ENCODE measurements around the gene DGKQ. TPM values are rescaled to one million over a fixed set of nuclear protein-coding genes. Genes with fewer than 3 reads are reported as not detected.

Gene DGKQ
- 12.5 and 17.7 TPM in 2 replicates for total RNA-seq

GRCh38 chr4:973431-974397 is at the start of gene DGKQ:
DGKQ (minus strand) TSS chr4:973569; CDS start chr4:973482, 87 bp downstream.

GRCh38 chr4:1011022-1011665 is 37.8 kb upstream of the DGKQ start, which contains the start of gene FGFRL1:
FGFRL1 (plus strand) TSS chr4:1011626; CDS start chr4:1012486, 860 bp downstream.

GRCh38 chr4:993111-994029 is 20.0 kb upstream of the DGKQ start, which contains the start of gene SLC26A1:
SLC26A1 (minus strand) TSS chr4:993404; CDS start chr4:991703, 1,701 bp downstream.

GRCh38 chr4:986879-987623 is 13.7 kb upstream of the DGKQ start, which contains the start of gene IDUA:
IDUA (plus strand) TSS chr4:987044; CDS start chr4:987085, 41 bp downstream.

GRCh38 chr4:931960-932712 is 41.2 kb downstream of the DGKQ start, which contains the start of the genes GAK and TMEM175:
GAK (minus strand) TSS chr4:932316; CDS start chr4:932187, 129 bp downstream.
TMEM175 (plus strand) TSS chr4:932460; CDS start chr4:947740, 15,280 bp downstream.

Other genes starting within 250 kb of the DGKQ start
- not detected in 2 replicates for gene CPLX1, start 147.4 kb downstream of the DGKQ start, total RNA-seq
- gene GAK, start 41.3 kb downstream of the DGKQ start, total RNA-seq, result 64.0 and 67.3 TPM in 2 replicates
- 13.3 and 15.1 TPM in 2 replicates for gene TMEM175, start 41.1 kb downstream of the DGKQ start, total RNA-seq
- 15.8 and 19.6 TPM in 2 replicates for gene IDUA, start 13.5 kb upstream of the DGKQ start, total RNA-seq
- gene SLC26A1, start 19.8 kb upstream of the DGKQ start, total RNA-seq, result 0.16 and 0.36 TPM in 2 replicates
- 20.6 and 20.9 TPM in 2 replicates for gene FGFRL1, start 38.1 kb upstream of the DGKQ start, total RNA-seq
- gene RNF212, start 140.0 kb upstream of the DGKQ start, total RNA-seq, result 1.6 and 3.4 TPM in 2 replicates
- gene SPON2, start 199.0 kb upstream of the DGKQ start, total RNA-seq, result 226 and 238 TPM in 2 replicates

Data from hair follicle dermal papilla cell (primary cell).